Heart left ventricle (tissue), 16 donors: ENCODE results near the gene PPP1R2. TPM values are rescaled to one million over a fixed set of nuclear protein-coding genes. Genes with fewer than 3 reads are reported as not detected.

Source experiments
- ATAC-seq, 4 donors: fragments of 200-7000 bp; cut with Tn5 transposase; one replicate each; pipeline ENCODE4 v1.9.1; 2020 to 2022; ENCODE audit warnings: moderate library complexity in 4 of 4, mild to moderate bottlenecking in 3 of 4, moderate number of reproducible peaks in 1 of 4
- DNase-seq, 5 donors: peaks; one replicate each; pipeline ENCODE4 v3.0.0-alpha.2; 2020
- H3K27ac ChIP-seq, 12 donors: fragments of 200-600 bp; sonication (generic) in 4 of 12; one replicate each; pipeline versions ENCODE4 v1.5.0 to v1.8.0; 2016 to 2022; ENCODE audit warnings: mild to moderate bottlenecking in 2 of 12
- H3K27me3 ChIP-seq, 9 donors: fragments of 200-600 bp; sonication (generic) in 2 of 9; one replicate each; pipeline versions ENCODE4 v1.5.1 to v1.8.0; 2016 to 2022; ENCODE audit warnings: mild to moderate bottlenecking in 3 of 9
- H3K36me3 ChIP-seq, 9 donors: fragments of 200-600 bp; sonication (generic) in 2 of 9; one replicate each; pipeline versions ENCODE4 v1.5.0 to v1.8.0; 2018 to 2022; ENCODE audit warnings: mild to moderate bottlenecking in 2 of 9
- H3K4me1 ChIP-seq, 12 donors: fragments of 200-600 bp; sonication (generic) in 4 of 12; one replicate each; pipeline versions ENCODE4 v1.5.0 to v1.8.0; 2016 to 2022; ENCODE audit warnings: mild to moderate bottlenecking in 3 of 12
- H3K4me3 ChIP-seq, 12 donors: fragments of 200-600 bp; sonication (generic) in 4 of 12; one replicate each; pipeline versions ENCODE4 v1.5.0 to v1.8.0; 2017 to 2022; ENCODE audit warnings: mild to moderate bottlenecking in 9 of 12, moderate library complexity in 4 of 12
- H3K9me3 ChIP-seq, 12 donors: fragments of 200-600 bp; sonication (generic) in 4 of 12; one replicate each; pipeline versions ENCODE4 v1.5.0 to v1.8.0; 2016 to 2022; ENCODE audit warnings: mild to moderate bottlenecking in 1 of 12
- POLR2A ChIP-seq, 2 donors: fragments of 450-650 bp; IDR thresholded peaks; one replicate each; pipeline ENCODE4 v1.6.1; 2017; ENCODE audit warnings: antibody characterized with exemption in 2 of 2, mild to moderate bottlenecking in 2 of 2, moderate library complexity in 2 of 2
- WGBS, 4 donors: extraction: QIAGEN DNeasy Blood & Tissue Kit in 2 of 4; methylation state at CpG; one replicate each; pipeline versions ENCODE4 v1.1.5 to v1.1.7; 2013 to 2018; 5-methylcytosine and 5-hydroxymethylcytosine counted together
- intact Hi-C, 10 donors: fragments of 100-400 bp; cut with DNase I; formaldehyde crosslinking; loops; one replicate each; pipeline versions ENCODE4 v1.11.1 to v1.14.2; 2022
- polyA plus RNA-seq, 2 donors: library from polyadenylated mRNA; stranded (reverse); fragments of 200-250 nt; gene quantifications; one replicate each; pipeline ENCODE4 v1.2.3, GENCODE V29; 2013
- total RNA-seq, 9 donors: library from RNA; depleted of rRNA in 2 of 9; stranded (reverse); fragments of >200 nt in 2 of 9; fragmentation: NEBNext Ultra II Directional in 3 of 9; extraction: Animal tissue kit (Norgen Biotek cat#: 25700) in 3 of 9; gene quantifications; one replicate each; pipeline versions ENCODE4 v1.1.0 to v1.2.4, GENCODE V29; 2016 to 2023
- TF ChIP-seq, protein P1 (sequence below), 12 donors: fragments of 200-600 bp; sonication (generic) in 4 of 12; IDR thresholded peaks; one replicate each; pipeline versions ENCODE4 v1.5.0 to v1.8.0; 2018 to 2022; ENCODE audit warnings: antibody characterized with exemption in 12 of 12, mild to moderate bottlenecking in 5 of 12
- donor health status: ischemic (EF 13 %, LVEDD 7.1; RV severe dilation, severe dysfunction).
- donor health status: healthy with polysubstance abuse.
- donor health status: DM: no; HTN: yes; CAD: no.
- donor health status: DM: no; HTN: no; CAD: no.
- donor health status: ischemic (EF 25% LVEDD 6.9; RV normal size, moderate dysfunction).
- donor health status: ischemic (EF 25% LVEDD 5.7; RV mildly dilated, moderate dysfunction).
- donor health status: healthy.
- donor health status: DM: yes; HTN: yes; CAD: no.
- donor health status: ischemic (EF 35%, LVEDD 5.7; RV mildly dilated, moderate dysfunction).
- donor health status: nonischemic (EF 11% LVEDD 7.7; RV severe dilation, severe dysfunction).
- donor health status: DM: yes; HTN: yes; CAD: no.
- donor health status: PGD.
- donor health status: ischemic (EF 29% LVEDD 5.4; RV normal size, mild dysfunction).
- donor health status: nonischemic (EF 23%, LVEDD 6.1; RV moderate dilation, normal function).

Gene PPP1R2
- total and polyA plus RNA-seq, 11 donors = 16.8 to 63.6 (median 43.9) TPM

DNA sequence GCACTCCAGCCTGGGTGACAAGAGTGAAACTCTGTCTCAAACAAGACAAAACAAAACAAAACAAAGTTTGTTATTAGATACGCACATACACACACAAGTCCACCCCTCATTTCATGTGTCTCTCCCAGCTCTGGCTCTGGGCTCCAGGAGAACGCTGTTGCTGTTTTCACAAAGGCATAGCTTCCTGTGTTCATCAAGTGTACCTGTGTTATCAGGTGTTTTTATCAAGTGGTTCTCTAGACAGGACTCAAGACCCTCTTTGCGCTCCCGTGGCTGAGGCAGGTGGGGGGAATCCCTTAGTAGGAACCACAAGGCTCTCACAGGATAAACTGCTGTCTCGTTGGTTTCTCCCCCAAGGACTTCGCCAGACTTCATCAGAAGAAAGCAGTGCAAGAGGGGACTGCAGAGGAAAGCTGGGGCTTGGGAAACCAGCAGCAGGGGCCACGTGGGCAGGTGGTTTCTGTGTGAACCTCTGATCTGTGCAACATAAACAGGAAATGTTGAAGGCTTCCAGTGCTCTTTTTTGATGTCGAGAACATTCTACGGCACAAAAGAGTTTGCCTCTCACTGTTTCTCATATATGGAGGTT, 6.9 kb upstream of the PPP1R2 start:
- no peaks in the 10 kb centered on the region for H3K36me3 ChIP-seq
- WGBS, 4 donors = 60 to 69% (median 66%) methylated on average over 9 of the region's 9 CpGs
- ATAC-seq (no peak), DNase-seq (peak in 1 of 5 donors; percentile 32)
- no peaks in the 10 kb centered on the region for H3K27me3 ChIP-seq
- no peaks in the 10 kb centered on the region for H3K9me3 ChIP-seq
- peak overlapping the region in 1 of 12 donors; percentile 16 for H3K4me3 ChIP-seq
- peaks cover 0 to 63% (median 26%) of the 10 kb centered on the region in 12 donors for H3K4me1 ChIP-seq
- TF ChIP-seq, protein P1, sequence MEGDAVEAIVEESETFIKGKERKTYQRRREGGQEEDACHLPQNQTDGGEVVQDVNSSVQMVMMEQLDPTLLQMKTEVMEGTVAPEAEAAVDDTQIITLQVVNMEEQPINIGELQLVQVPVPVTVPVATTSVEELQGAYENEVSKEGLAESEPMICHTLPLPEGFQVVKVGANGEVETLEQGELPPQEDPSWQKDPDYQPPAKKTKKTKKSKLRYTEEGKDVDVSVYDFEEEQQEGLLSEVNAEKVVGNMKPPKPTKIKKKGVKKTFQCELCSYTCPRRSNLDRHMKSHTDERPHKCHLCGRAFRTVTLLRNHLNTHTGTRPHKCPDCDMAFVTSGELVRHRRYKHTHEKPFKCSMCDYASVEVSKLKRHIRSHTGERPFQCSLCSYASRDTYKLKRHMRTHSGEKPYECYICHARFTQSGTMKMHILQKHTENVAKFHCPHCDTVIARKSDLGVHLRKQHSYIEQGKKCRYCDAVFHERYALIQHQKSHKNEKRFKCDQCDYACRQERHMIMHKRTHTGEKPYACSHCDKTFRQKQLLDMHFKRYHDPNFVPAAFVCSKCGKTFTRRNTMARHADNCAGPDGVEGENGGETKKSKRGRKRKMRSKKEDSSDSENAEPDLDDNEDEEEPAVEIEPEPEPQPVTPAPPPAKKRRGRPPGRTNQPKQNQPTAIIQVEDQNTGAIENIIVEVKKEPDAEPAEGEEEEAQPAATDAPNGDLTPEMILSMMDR (IDR thresholded peaks at IDR 0.05) = no peak
- no peak for TF ChIP-seq POLR2A (IDR thresholded peaks at IDR 0.05)
- H3K27ac ChIP-seq = peak overlapping the region in 3 of 12 donors; percentile 2 to 74 (median 50)
- intact Hi-C loops = no loop called here

DNA sequence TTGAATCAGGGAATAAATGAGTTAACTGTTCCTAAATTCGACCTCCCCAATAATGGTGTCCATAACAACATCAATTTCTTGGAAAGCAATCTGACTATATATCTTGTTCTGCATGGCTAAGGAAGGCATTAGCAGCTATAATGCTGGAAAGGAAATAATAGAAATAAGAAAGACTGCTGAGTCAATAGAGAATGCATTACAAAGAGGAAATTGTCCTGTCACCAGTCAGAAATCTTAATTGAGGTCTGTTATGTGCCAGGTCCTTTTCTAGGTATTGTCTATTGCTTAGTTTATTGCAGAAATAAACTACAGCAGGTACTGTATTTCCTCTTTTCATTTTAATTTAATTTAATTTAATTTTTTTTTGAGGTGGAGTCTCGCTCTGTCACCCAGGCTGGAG, 5.9 kb upstream of the PPP1R2 start:
- DNase-seq (no peak), ATAC-seq (no peak)
- no peak for TF ChIP-seq POLR2A (IDR thresholded peaks at IDR 0.05)
- TF ChIP-seq, protein P1 (IDR thresholded peaks at IDR 0.05) = no peak
- WGBS, 4 donors = 63 to 79% (median 77%) methylated on average over 2 of the region's 2 CpGs
- no peaks in the 10 kb centered on the region for H3K9me3 ChIP-seq
- peaks cover 0 to 74% (median 35%) of the 10 kb centered on the region in 12 donors for H3K4me1 ChIP-seq
- peak overlapping the region in 1 of 12 donors; percentile 74 for H3K27ac ChIP-seq
- H3K4me3 ChIP-seq = no peak overlapping the region
- H3K36me3 ChIP-seq = no peaks in the 10 kb centered on the region
- intact Hi-C loops = no loop called here
- H3K27me3 ChIP-seq = no peaks in the 10 kb centered on the region

DNA sequence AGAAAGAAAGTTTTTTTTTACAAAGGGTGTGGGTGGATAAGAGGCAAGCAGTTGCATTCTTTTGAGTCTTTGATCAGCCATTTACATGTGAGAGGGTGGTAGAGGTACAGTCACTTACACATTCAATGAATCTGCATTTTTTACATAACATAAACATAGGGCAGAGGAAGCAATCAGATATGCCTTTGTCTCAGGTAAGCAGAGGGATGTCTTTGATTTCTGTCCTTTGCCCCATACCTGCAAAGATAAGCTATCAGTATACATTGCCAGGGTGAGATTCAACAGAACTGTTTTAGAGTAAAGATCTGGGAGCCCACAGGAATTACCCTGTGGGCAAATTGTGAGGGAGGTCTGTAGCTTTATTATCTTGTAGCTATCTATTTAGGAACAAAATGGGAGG, 5.4 kb upstream of the PPP1R2 start:
- intact Hi-C loops = no loop called here
- H3K4me1 ChIP-seq = peaks cover 0 to 79% (median 39%) of the 10 kb centered on the region in 12 donors
- no peak overlapping the region for H3K4me3 ChIP-seq
- H3K27me3 ChIP-seq = no peaks in the 10 kb centered on the region
- ATAC-seq (no peak), DNase-seq (no peak)
- no peaks in the 10 kb centered on the region for H3K9me3 ChIP-seq
- TF ChIP-seq, protein P1 (IDR thresholded peaks at IDR 0.05) = no peak
- no peak for TF ChIP-seq POLR2A (IDR thresholded peaks at IDR 0.05)
- peak overlapping the region in 1 of 12 donors; percentile 8 for H3K27ac ChIP-seq
- H3K36me3 ChIP-seq = no peaks in the 10 kb centered on the region

DNA sequence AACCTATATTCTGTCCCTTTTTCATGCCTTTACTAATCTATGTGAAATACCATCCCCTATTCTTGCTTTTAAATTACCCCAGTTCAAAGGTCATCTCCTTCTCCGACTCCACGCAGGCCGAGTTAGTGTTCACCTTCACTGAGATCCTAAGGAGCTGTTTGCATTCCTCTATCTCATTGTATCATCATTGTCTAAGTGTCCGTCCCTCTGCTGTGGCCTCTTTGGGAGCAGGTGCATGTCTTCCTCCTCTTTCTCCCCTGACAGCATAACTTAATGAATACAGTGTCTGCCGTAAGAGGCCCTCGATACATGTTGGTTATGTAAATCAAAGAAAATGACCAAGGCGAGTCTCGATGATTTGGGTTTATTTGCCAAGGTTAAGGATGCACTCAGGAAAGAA, 4.9 kb upstream of the PPP1R2 start:
- DNase-seq (no peak), ATAC-seq (no peak)
- H3K27me3 ChIP-seq = no peaks in the 10 kb centered on the region
- no peak overlapping the region for H3K27ac ChIP-seq
- no peak for TF ChIP-seq POLR2A (IDR thresholded peaks at IDR 0.05)
- TF ChIP-seq, protein P1 (IDR thresholded peaks at IDR 0.05) = no peak
- 86 to 94% (median 92%) methylated on average over 8 of the region's 8 CpGs for WGBS, 4 donors
- H3K9me3 ChIP-seq = no peaks in the 10 kb centered on the region
- H3K4me3 ChIP-seq = no peak overlapping the region
- intact Hi-C loops = no loop called here
- peaks cover 0 to 79% (median 39%) of the 10 kb centered on the region in 12 donors for H3K4me1 ChIP-seq
- H3K36me3 ChIP-seq = no peaks in the 10 kb centered on the region
